B cell (primary cell): ENCODE measurements around the gene ARMS2. TPM values are rescaled to one million over a fixed set of nuclear protein-coding genes. Genes with fewer than 3 reads are reported as not detected.

Experiments used
- ATAC-seq: fragments of 200-7000 bp; cut with Tn5 transposase; one replicate; pipeline ENCODE4 v1.10.0; 2021; ENCODE audit warnings: low read depth, mild to moderate bottlenecking, moderate number of reproducible peaks, moderate library complexity
- CTCF ChIA-PET: fragments of 350-600 bp; sonication (Branson Sonifier 250); formaldehyde crosslinking; loops from one replicate; lab custom pipeline; 2021; ENCODE audit warnings: antibody characterized with exemption, inconsistent platforms; lab: Charles Lee
- POLR2A ChIA-PET: fragments of 350-600 bp; sonication (Branson Sonifier 250); formaldehyde crosslinking; loops from one replicate; lab custom pipeline; 2021; ENCODE audit warnings: antibody characterized with exemption; lab: Charles Lee
- DNase-seq: peaks from one replicate; pipeline ENCODE4 v3.0.0; 2013
- H2AFZ ChIP-seq: 2 replicates; pipeline ENCODE4 v1.6.1; 2012; ENCODE audit warnings: mild to moderate bottlenecking, low read depth, low read length; ENCODE audit not compliant: insufficient read depth, poor library complexity, severe bottlenecking
- H3K27ac ChIP-seq, 2 donors: 1 replicate in 1 of 2; 2 replicates in 1 of 2; pipeline ENCODE4 v1.5.1; 2012 to 2013; ENCODE audit warnings: low read length in 2 of 2, mild to moderate bottlenecking in 2 of 2, moderate library complexity in 1 of 2
- H3K27me3 ChIP-seq, 4 experiments: fragments of 200-600 bp in 1 of 4; sonication (generic) in 1 of 4; replicated peaks in 1 of 4; 1 replicate in 2 of 4; 2 replicates in 2 of 4; pipeline versions ENCODE4 v1.6.1 to v1.7.0; 2013 to 2016; ENCODE audit warnings: low read length in 3 of 4, mild to moderate bottlenecking in 2 of 4, mixed read lengths in 1 of 4, moderate library complexity in 1 of 4; ENCODE audit not compliant: insufficient read depth in 4 of 4, control insufficient read depth in 3 of 4; ENCODE audit errors: control extremely low read depth in 1 of 4
- H3K36me3 ChIP-seq, 2 experiments: replicated peaks in 1 of 2; 1 replicate in 1 of 2; 2 replicates in 1 of 2; pipeline versions ENCODE4 v1.6.1 to v1.7.1; 2013; ENCODE audit warnings: low read length in 1 of 2; ENCODE audit not compliant: insufficient read depth in 2 of 2, control insufficient read depth in 1 of 2; ENCODE audit errors: control extremely low read depth in 1 of 2, extremely low read depth in 1 of 2
- H3K4me1 ChIP-seq, 2 donors: fragments of 200-600 bp in 1 of 2; sonication (generic) in 1 of 2; 1 replicate in 1 of 2; 2 replicates in 1 of 2; pipeline versions ENCODE4 v1.5.1 to v1.6.1; 2013 to 2017; ENCODE audit warnings: low read length in 2 of 2; ENCODE audit not compliant: control insufficient read depth in 2 of 2, insufficient read depth in 2 of 2
- H3K4me2 ChIP-seq: replicated peaks from 2 replicates; pipeline ENCODE3; 2012; ENCODE audit warnings: mild to moderate bottlenecking, low read depth, low read length; ENCODE audit not compliant: poor library complexity, severe bottlenecking
- H3K4me3 ChIP-seq, 5 experiments: fragments of 200-600 bp in 1 of 5; sonication (generic) in 1 of 5; 1 replicate in 3 of 5; 2 replicates in 2 of 5; pipeline versions ENCODE4 v1.5.1 to v1.7.0; 2011 to 2016; ENCODE audit warnings: low read length in 4 of 5, mild to moderate bottlenecking in 4 of 5, low read depth in 2 of 5, control low read depth in 1 of 5, moderate library complexity in 1 of 5; ENCODE audit not compliant: insufficient read depth in 1 of 5; ENCODE audit errors: control extremely low read depth in 1 of 5, extremely low read depth in 1 of 5
- H3K79me2 ChIP-seq: fragments of 200-600 bp; sonication (generic); one replicate; pipeline ENCODE4 v1.6.0; 2016; ENCODE audit warnings: low read length; ENCODE audit not compliant: control insufficient read depth, insufficient read depth
- H3K9ac ChIP-seq: fragments of 200-600 bp; sonication (generic); 2 replicates; pipeline ENCODE4 v1.6.1; 2017; ENCODE audit warnings: mild to moderate bottlenecking, low read length, moderate library complexity
- H3K9me3 ChIP-seq, 3 donors: one replicate each; pipeline versions ENCODE4 v1.6.1 to v1.7.1; 2013; ENCODE audit warnings: low read length in 2 of 3; ENCODE audit not compliant: control insufficient read depth in 2 of 3, insufficient read depth in 1 of 3; ENCODE audit errors: control extremely low read depth in 1 of 3
- H4K20me1 ChIP-seq: 2 replicates; pipeline ENCODE4 v1.6.0; 2012; ENCODE audit warnings: mild to moderate bottlenecking, low read length; ENCODE audit not compliant: insufficient read depth, control insufficient read depth, poor library complexity, severe bottlenecking
- H3K27ac Mint-ChIP-seq: one replicate; pipeline ENCODE4 v1.8.0; 2021; ENCODE audit warnings: mixed read lengths
- H3K27me3 Mint-ChIP-seq: one replicate; pipeline ENCODE4 v1.8.0; 2021; ENCODE audit warnings: mixed read lengths
- H3K4me1 Mint-ChIP-seq: one replicate; pipeline ENCODE4 v1.8.0; 2021; ENCODE audit warnings: mixed read lengths
- H3K4me3 Mint-ChIP-seq: one replicate; pipeline ENCODE4 v1.8.0; 2021; ENCODE audit warnings: mixed read lengths
- H3K9me3 Mint-ChIP-seq: one replicate; pipeline ENCODE4 v1.8.0; 2022; ENCODE audit warnings: mixed read lengths; ENCODE audit not compliant: insufficient read depth
- CTCF ChIP-seq: fragments of 200-600 bp; IDR thresholded peaks from one replicate; pipeline ENCODE4 v1.8.0; 2022; ENCODE audit warnings: antibody characterized with exemption, mild to moderate bottlenecking
- EZH2 ChIP-seq: IDR thresholded peaks from 2 replicates; pipeline ENCODE4 v1.6.1; 2012; ENCODE audit warnings: borderline replicate concordance, low read depth, mild to moderate bottlenecking, moderate library complexity, low read length; ENCODE audit not compliant: insufficient read depth, poor library complexity, severe bottlenecking
- WGBS: methylation state at CpG from one replicate; pipeline ENCODE4 v1.1.5; 2013; ENCODE audit warnings: missing lambda C conversion rate; ENCODE audit not compliant: insufficient coverage; 5-methylcytosine and 5-hydroxymethylcytosine counted together
- intact Hi-C: fragments of 100-400 bp; cut with micrococcal nuclease; formaldehyde crosslinking; loops from one replicate; pipeline ENCODE4 v1.10.0; 2022
- polyA plus RNA-seq: library from polyadenylated mRNA; depleted of rRNA; stranded (reverse); fragments of >200 nt; gene quantifications from 2 replicates; pipeline ENCODE4 v1.2.3, GENCODE V29; 2012
- total RNA-seq, 2 donors: library from RNA; stranded (reverse); fragments of 120-200 nt in 1 of 2; gene quantifications; 1 replicate in 1 of 2; 2 replicates in 1 of 2; pipeline versions ENCODE4 v1.2.3 to v1.2.4, GENCODE V29; 2013 to 2022

ARMS2 gene
- total and polyA plus RNA-seq, 2 donors (not counting 1 experiment from before 2014, with no cell fraction given): not detected

GRCh38 chr10:122494833-122495232 lies 40.4 kb downstream of the ARMS2 start:
- DNase-seq (no peak), ATAC-seq (no peak)
- Histone ChIP-seq H3K4me1 (no peaks in the 10 kb centered on the region), H4K20me1 (no peaks in the 10 kb centered on the region), H3K27ac (no peak overlapping the region), H3K27me3 (no peaks in the 10 kb centered on the region), H3K4me2 (no peak overlapping the region), H2AFZ (no peak overlapping the region), H3K4me3 (no peak overlapping the region), H3K9me3 (no peaks in the 10 kb centered on the region), H3K79me2 (no peaks in the 10 kb centered on the region), H3K36me3 (no peaks in the 10 kb centered on the region), H3K9ac (no peak overlapping the region)
- POLR2A ChIA-PET: no interaction called here
- 92% methylated on average over 14 of the region's 14 CpGs for WGBS
- Mint-ChIP-seq H3K4me1 (no peaks in the 10 kb centered on the region), H3K4me3 (no peak overlapping the region), H3K27ac (no peak overlapping the region), H3K27me3 (peaks cover 21% of the 10 kb centered on the region), H3K9me3 (no peaks in the 10 kb centered on the region)
- intact Hi-C loops: no loop called here
- TF ChIP-seq EZH2: no peak
- TF ChIP-seq CTCF: no peak
- CTCF ChIA-PET: no interaction called here

- no peak overlapping the region for H3K27ac ChIP-seq
- ATAC-seq (no peak), DNase-seq (no peak)
- H3K4me2 ChIP-seq: no peak overlapping the region
- no peak overlapping the region for H2AFZ ChIP-seq
- Mint-ChIP-seq H3K9me3 (no peaks in the 10 kb centered on the region), H3K4me3 (no peak overlapping the region), H3K27me3 (peaks cover 21% of the 10 kb centered on the region), H3K4me1 (no peaks in the 10 kb centered on the region), H3K27ac (no peak overlapping the region)
- CTCF ChIA-PET: interaction anchor here (0.6 kb wide), 1 partner anchor 62 kb away, joined by 3 read pairs; no protein-coding TSS in a partner anchor
- H4K20me1 ChIP-seq: no peaks in the 10 kb centered on the region
- POLR2A ChIA-PET: no interaction called here
- TF ChIP-seq EZH2 (no peak), CTCF (no peak)
- no peaks in the 10 kb centered on the region for H3K4me1 ChIP-seq
- no peak overlapping the region for H3K9ac ChIP-seq
- no peak overlapping the region for H3K4me3 ChIP-seq
- intact Hi-C loops: no loop called here
- no peaks in the 10 kb centered on the region for H3K79me2 ChIP-seq
- H3K27me3 ChIP-seq: no peaks in the 10 kb centered on the region
- no peaks in the 10 kb centered on the region for H3K36me3 ChIP-seq
- no peaks in the 10 kb centered on the region for H3K9me3 ChIP-seq
- WGBS: 52% methylated on average over 7 of the region's 12 CpGs
These were observed 41.2 kb downstream of the ARMS2 start for GRCh38 chr10:122495406-122496340.
